Measurements from ENCODE around the gene MRPL53.

GRCh38 chr2:74497777-74498499, 25.5 kb upstream of the MRPL53 start:
- no peak for TF ChIP-seq POLR2A (IDR thresholded peaks at IDR 0.05)
- TF ChIP-seq CTCF (IDR thresholded peaks at IDR 0.05): no peak
